ENCODE data around the gene GPR4.

The GPR4 gene

DNA sequence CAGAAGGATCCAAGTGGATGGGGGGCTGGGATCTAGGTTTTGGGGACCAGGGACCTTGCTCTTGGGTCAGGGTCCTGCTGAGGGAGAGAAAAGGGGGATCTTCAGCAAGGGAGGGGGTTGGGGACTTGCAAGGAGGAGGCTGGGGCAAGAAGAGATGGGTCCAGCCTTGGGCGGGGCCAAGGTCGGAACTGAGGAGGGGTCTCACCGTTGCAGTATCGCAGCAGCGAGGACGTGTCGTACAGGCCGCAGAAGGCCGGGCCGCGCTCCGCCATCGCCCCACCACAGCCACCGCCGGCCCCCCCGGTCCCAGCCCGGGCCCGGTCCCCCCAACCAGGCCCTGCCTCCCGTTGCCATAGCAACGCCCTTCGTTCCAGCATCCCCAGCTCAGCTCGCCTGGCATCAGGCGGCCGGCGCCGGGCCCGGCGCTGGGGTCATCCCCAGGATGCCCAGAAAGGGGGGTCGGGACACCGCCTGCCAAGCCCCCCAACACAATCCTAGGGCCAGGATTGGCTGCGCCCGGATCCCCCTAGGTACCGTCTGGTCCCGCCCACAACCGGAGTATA lies 43.1 kb upstream of the GPR4 start:
- no peak for TF ChIP-seq NFIC (IDR thresholded peaks at IDR 0.05)
- TF ChIP-seq, protein P1, sequence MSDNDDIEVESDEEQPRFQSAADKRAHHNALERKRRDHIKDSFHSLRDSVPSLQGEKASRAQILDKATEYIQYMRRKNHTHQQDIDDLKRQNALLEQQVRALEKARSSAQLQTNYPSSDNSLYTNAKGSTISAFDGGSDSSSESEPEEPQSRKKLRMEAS (IDR thresholded peaks at IDR 0.05): no peak

GRCh38 chr19:45643927-45644771 lies 42.1 kb upstream of the GPR4 start:
- TF ChIP-seq CREB1 (IDR thresholded peaks at IDR 0.05; ENCODE audit: low read depth) (no peak), USF1 (IDR thresholded peaks at IDR 0.05) (no peak), ZBTB7A (IDR thresholded peaks at IDR 0.05; ENCODE audit: low read depth) (no peak), YY1 (IDR thresholded peaks at IDR 0.05; ENCODE audit: low read depth) (no peak), TEAD4 (IDR thresholded peaks at IDR 0.05) (no peak), RAD21 (IDR thresholded peaks at IDR 0.05; ENCODE audit: low read depth) (no peak), CEBPB (IDR thresholded peaks at IDR 0.05) (no peak), EP300 (IDR thresholded peaks at IDR 0.05; ENCODE audit: borderline replicate concordance) (no peak), TCF12 (IDR thresholded peaks at IDR 0.05; ENCODE audit: low read depth) (no peak), EGR1 (IDR thresholded peaks at IDR 0.05) (no peak), TAF1 (IDR thresholded peaks at IDR 0.05; ENCODE audit: low read depth) (no peak), FOXM1 (IDR thresholded peaks at IDR 0.05; ENCODE audit: borderline replicate concordance, low read depth) (no peak), NFIC (IDR thresholded peaks at IDR 0.05) (no peak)
- TF ChIP-seq, protein P1 (IDR thresholded peaks at IDR 0.05): no peak
- TF ChIP-seq, protein P2, sequence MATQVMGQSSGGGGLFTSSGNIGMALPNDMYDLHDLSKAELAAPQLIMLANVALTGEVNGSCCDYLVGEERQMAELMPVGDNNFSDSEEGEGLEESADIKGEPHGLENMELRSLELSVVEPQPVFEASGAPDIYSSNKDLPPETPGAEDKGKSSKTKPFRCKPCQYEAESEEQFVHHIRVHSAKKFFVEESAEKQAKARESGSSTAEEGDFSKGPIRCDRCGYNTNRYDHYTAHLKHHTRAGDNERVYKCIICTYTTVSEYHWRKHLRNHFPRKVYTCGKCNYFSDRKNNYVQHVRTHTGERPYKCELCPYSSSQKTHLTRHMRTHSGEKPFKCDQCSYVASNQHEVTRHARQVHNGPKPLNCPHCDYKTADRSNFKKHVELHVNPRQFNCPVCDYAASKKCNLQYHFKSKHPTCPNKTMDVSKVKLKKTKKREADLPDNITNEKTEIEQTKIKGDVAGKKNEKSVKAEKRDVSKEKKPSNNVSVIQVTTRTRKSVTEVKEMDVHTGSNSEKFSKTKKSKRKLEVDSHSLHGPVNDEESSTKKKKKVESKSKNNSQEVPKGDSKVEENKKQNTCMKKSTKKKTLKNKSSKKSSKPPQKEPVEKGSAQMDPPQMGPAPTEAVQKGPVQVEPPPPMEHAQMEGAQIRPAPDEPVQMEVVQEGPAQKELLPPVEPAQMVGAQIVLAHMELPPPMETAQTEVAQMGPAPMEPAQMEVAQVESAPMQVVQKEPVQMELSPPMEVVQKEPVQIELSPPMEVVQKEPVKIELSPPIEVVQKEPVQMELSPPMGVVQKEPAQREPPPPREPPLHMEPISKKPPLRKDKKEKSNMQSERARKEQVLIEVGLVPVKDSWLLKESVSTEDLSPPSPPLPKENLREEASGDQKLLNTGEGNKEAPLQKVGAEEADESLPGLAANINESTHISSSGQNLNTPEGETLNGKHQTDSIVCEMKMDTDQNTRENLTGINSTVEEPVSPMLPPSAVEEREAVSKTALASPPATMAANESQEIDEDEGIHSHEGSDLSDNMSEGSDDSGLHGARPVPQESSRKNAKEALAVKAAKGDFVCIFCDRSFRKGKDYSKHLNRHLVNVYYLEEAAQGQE (IDR thresholded peaks at IDR 0.05; ENCODE audit: low read depth): no peak

- TF ChIP-seq FOXM1 (IDR thresholded peaks at IDR 0.05; ENCODE audit: borderline replicate concordance, low read depth): no peak
- no peak for TF ChIP-seq EGR1 (IDR thresholded peaks at IDR 0.05)
- TF ChIP-seq USF1 (IDR thresholded peaks at IDR 0.05): no peak
- no peak for TF ChIP-seq CREB1 (IDR thresholded peaks at IDR 0.05; ENCODE audit: low read depth)
- TF ChIP-seq, protein P2 (IDR thresholded peaks at IDR 0.05; ENCODE audit: low read depth): no peak
- TF ChIP-seq RAD21 (IDR thresholded peaks at IDR 0.05; ENCODE audit: low read depth): peak; percentile 99
- 0 out of 2 replicates have a peak, but pooled peaks have one; percentile 26 for TF ChIP-seq ZBTB7A (IDR thresholded peaks at IDR 0.05; ENCODE audit: low read depth)
- TF ChIP-seq EP300 (IDR thresholded peaks at IDR 0.05; ENCODE audit: borderline replicate concordance): no peak
- no peak for TF ChIP-seq TAF1 (IDR thresholded peaks at IDR 0.05; ENCODE audit: low read depth)
- no peak for TF ChIP-seq TEAD4 (IDR thresholded peaks at IDR 0.05)
- no peak for TF ChIP-seq YY1 (IDR thresholded peaks at IDR 0.05; ENCODE audit: low read depth)
- TF ChIP-seq, protein P1 (IDR thresholded peaks at IDR 0.05): 0 out of 2 replicates have a peak, but pooled peaks have one; percentile 30
- no peak for TF ChIP-seq TCF12 (IDR thresholded peaks at IDR 0.05; ENCODE audit: low read depth)
Measured at GRCh38 chr19:45643024-45643926, 41.3 kb upstream of the GPR4 start.

DNA sequence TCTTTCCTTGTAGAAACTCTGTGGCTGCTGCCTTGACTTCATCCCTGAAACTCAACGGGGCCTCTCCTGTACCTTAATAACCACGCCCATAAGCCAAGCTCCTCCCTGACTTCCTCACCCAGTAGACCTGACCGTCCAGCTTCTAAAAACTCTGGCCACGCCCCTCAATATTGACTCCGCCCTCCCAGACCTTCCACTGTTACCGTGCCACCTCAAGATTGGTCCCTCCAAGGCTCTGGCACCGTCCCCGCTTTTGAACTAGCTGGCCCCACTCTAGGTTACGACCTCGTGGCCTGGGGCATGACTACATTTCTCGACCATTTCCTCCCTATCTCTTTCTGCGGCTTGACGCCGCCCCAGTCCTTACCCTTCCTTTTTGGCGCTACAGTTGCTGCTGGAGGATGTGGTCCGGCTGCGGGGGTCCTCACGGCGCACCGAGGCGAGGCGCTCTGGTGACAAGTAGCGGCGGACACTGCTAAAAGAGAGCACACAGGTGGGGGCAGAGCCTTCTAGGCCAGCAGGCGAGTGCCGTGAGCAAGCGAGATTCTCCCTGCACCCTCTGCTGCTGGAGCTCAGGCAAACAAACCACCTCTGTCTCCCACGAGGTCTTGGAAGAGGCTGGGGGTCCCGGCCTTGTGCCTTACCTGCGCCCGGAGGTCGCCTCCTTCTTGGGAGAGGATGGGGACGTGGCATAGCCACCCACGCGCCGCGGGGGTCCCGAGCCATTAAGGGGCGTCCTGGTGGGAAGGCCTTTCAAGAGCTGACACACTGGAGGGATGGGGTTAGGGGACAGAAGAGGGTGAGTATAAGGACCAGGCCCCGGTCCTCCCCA lies 39.5 kb upstream of the GPR4 start:
- TF ChIP-seq, protein P1 (IDR thresholded peaks at IDR 0.05): peak; percentile 75
- TF ChIP-seq NFIC (IDR thresholded peaks at IDR 0.05) (no peak), ZBTB7A (IDR thresholded peaks at IDR 0.05; ENCODE audit: low read depth) (peak; percentile 62; the same call in 1 of the 2 replicates)
